Measurements from ENCODE around the gene GPR87.
A peak's percentile ranks its signal among the peaks of the same experiment; 100 is the strongest.

The GPR87 gene

DNA sequence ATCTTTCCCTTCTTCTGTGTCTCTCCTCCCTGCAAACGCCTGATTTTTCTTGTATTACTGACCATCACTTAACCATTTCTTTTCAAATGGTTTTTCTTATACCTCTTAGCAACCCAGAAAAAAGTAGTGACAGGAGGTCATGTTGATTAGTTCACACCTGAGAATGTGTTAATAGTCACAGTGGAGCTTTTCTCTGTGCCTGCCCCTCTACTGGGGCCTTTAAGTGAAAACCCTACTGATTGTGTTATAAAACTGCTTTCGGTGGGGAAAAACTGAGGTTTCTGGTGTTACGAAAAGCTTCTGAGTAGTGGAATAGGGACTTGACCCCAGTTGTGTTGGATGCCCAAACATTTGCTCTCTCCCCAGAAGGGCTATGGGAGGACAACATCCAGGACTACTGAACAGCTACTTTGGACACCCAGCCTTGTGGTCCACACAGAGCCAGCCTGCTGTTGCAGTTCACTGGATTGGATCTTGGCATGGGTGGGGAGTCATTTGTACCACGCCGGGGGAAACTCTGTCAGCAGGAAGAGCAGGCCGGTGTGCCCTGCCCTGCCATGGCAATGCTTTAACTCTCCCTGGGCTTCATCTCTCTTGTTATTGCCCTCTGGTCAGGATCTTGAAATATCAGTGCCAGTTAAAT, 10.3 kb downstream of the GPR87 start:
- TF ChIP-seq, protein P1, sequence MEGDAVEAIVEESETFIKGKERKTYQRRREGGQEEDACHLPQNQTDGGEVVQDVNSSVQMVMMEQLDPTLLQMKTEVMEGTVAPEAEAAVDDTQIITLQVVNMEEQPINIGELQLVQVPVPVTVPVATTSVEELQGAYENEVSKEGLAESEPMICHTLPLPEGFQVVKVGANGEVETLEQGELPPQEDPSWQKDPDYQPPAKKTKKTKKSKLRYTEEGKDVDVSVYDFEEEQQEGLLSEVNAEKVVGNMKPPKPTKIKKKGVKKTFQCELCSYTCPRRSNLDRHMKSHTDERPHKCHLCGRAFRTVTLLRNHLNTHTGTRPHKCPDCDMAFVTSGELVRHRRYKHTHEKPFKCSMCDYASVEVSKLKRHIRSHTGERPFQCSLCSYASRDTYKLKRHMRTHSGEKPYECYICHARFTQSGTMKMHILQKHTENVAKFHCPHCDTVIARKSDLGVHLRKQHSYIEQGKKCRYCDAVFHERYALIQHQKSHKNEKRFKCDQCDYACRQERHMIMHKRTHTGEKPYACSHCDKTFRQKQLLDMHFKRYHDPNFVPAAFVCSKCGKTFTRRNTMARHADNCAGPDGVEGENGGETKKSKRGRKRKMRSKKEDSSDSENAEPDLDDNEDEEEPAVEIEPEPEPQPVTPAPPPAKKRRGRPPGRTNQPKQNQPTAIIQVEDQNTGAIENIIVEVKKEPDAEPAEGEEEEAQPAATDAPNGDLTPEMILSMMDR (IDR thresholded peaks at IDR 0.05): no peak

DNA sequence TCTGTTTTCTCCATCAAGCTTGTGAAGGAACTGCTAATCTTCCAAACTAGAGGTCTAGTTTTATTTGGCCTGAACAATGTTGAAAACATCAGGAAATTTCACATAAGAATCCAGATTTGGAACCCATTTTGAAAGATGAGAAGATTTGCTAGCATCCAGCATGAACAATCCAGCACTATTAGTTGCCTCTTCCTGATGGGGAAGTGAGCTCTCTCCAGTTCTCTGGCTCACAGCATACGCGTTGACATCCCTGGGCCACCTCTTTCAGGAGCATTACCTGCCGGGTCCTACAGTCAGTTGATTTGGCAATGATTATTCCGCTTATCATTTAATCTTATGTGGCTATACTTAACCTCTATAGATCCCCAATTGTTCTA, 10.9 kb downstream of the GPR87 start:
- TF ChIP-seq, protein P1 (IDR thresholded peaks at IDR 0.05): no peak

DNA sequence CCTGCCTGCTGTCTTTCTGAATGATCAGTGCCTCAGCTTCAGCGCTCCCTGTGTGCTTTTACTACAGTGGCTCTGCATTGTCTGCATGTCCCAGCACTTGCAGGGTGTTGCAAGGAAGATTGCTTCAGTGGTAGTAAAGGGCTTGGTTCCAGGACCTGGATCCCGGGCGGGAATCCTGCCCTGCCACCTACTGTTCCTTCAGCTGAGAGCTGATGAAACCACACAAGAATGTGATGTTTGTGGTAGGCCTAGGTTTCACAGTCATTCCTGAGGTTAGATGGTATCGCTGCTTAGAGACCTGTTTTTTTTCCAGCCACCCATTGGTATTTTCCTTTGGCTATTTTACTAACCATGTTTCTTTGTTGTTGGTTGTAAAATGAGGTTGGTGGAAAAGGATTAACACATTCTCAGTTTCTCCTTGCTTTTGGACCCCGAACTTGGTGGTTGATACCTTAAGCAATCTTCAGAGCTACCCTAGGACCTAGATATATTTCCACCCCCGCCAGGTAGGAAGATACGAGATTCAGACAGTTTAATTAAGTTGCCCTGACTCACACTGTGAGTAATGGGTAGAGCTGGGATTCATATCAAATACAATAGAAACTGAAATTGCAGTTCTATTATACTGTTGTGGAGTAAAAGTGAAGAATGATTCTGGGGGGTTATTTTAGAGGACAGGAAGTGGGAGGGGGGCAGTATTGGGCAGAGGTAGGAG, 11.4 kb downstream of the GPR87 start:
- TF ChIP-seq, protein P1 (IDR thresholded peaks at IDR 0.05): peak; percentile 36; the same call in 1 of the 2 replicates

DNA sequence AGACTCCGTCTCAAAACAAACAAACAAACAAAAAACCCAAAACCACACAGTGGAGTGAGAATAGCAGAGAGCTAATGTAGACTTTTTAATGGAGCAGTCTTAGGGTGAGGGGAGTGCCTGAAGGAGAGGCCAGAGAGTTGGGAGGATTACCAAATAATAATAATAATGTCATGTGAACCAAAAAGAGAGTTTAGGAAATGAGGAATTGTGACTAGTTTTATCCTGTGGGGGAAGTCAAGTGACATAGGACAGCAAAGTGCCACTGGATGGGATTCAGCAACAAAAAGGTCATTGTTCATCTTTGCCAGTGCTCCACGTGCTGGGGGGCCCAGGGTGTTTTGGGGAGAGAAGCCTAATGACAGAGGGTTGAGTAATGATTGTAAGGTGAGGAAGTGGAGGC, 12.9 kb downstream of the GPR87 start:
- TF ChIP-seq, protein P1 (IDR thresholded peaks at IDR 0.05): no peak

DNA sequence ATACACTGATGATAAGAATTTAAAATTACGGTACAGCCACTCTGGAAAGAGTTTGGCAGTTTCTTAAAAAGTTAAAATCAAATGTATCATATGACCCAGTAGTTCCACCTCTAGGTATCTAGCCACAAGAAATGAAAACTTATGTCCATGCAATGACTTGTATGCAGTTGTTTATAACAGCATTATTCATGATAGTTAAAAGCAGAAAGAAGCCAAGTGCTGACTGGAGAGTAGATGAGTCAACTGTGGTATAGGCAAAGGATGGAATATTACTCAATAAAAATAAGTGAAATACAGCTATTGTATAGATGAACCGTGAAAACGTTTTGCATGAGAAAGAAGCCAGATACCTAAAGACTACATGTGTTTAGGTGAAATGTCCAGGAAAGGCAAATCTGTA, 14.8 kb downstream of the GPR87 start:
- TF ChIP-seq, protein P1 (IDR thresholded peaks at IDR 0.05): no peak

DNA sequence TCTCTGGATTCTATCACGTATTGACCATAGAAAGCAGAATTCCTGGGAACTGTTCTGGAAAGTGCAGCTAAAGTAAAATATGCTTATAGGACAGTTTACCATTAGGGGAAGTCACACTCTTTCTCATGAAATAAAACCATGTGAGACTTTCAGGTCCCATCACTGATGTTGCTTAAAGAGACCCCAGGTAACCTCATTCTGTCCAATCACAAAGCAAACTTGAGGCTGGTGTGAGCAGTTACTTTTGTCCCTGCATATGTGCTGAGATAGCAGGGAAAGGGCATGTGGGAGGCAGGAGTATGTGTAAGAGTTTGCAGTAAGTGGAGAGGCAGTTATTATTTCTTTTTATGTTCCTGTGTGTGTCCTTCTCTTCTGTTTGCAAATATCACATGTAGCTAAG, 16.1 kb downstream of the GPR87 start:
- TF ChIP-seq, protein P1 (IDR thresholded peaks at IDR 0.05): no peak

DNA sequence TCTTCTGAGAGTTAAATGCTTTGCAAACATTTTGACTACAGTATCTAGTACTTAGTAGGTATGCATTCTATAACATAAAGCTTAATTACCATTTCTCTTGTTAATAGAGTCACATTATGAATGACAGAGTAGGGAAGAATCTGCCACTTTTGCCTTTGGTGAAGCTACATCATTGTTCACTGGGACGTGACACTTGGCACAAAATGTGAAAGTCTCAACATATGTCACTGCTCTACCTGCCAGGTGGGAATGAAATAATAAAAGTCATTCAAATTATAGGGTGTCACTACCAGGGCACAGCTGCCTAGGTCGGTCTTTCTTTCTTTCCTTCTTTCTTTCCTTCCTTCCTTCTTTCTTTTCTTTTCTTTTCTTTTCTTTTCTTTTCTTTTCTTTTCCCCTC, 17.6 kb downstream of the GPR87 start:
- TF ChIP-seq, protein P1 (IDR thresholded peaks at IDR 0.05): no peak
